Activated CD4-positive, alpha-beta memory T cell treated with anti-CD3 and anti-CD28 coated beads for 36 hours (primary cell): Measurements from ENCODE around the gene TEX101. TPM values are rescaled to one million over a fixed set of nuclear protein-coding genes. Genes with fewer than 3 reads are reported as not detected.

Experiments
- CTCF ChIA-PET: fragments of 350-600 bp; sonication (Branson Sonifier 250); formaldehyde crosslinking; loops from one replicate; lab custom pipeline; 2021; ENCODE audit warnings: antibody characterized with exemption, inconsistent platforms; lab: Charles Lee
- POLR2A ChIA-PET: fragments of 350-600 bp; sonication (Branson Sonifier 250); formaldehyde crosslinking; loops from one replicate; lab custom pipeline; 2021; ENCODE audit warnings: antibody characterized with exemption; lab: Charles Lee
- DNase-seq: peaks from one replicate; pipeline ENCODE4 v3.0.0-alpha.2; 2020
- H3K27ac Mint-ChIP-seq: one replicate; pipeline ENCODE4 v1.8.0; 2021; ENCODE audit warnings: mixed read lengths
- H3K27me3 Mint-ChIP-seq: one replicate; pipeline ENCODE4 v1.8.0; 2021; ENCODE audit warnings: mixed read lengths
- H3K36me3 Mint-ChIP-seq: one replicate; pipeline ENCODE4 v1.8.0; 2021; ENCODE audit warnings: mixed read lengths
- H3K4me1 Mint-ChIP-seq: one replicate; pipeline ENCODE4 v1.8.0; 2021; ENCODE audit warnings: low read depth, mixed read lengths
- H3K4me3 Mint-ChIP-seq: one replicate; pipeline ENCODE4 v1.8.0; 2021; ENCODE audit warnings: mild to moderate bottlenecking, mixed read lengths
- H3K9me3 Mint-ChIP-seq: one replicate; pipeline ENCODE4 v1.8.0; 2021; ENCODE audit warnings: mixed read lengths
- intact Hi-C: fragments of 100-400 bp; cut with micrococcal nuclease; formaldehyde crosslinking; loops from one replicate; pipeline ENCODE4 v1.15.1; 2023
- total RNA-seq, 2 experiments: library from RNA; stranded (reverse); gene quantifications; one replicate each; pipeline ENCODE4 v1.2.3, GENCODE V29; 2021

The TEX101 gene
- total RNA-seq, 2 experiments from 2014 or later = not detected

- Mint-ChIP-seq H3K27me3 (no peaks in the 10 kb centered on the region), H3K9me3 (no peaks in the 10 kb centered on the region), H3K27ac (no peak overlapping the region), H3K36me3 (no peaks in the 10 kb centered on the region), H3K4me3 (no peak overlapping the region), H3K4me1 (peaks cover 9% of the 10 kb centered on the region)
- CTCF ChIA-PET = interaction anchor here (1.6 kb wide), 1 partner anchor 68 kb away, joined by 3 read pairs; no protein-coding TSS in a partner anchor
- no peak for DNase-seq
- intact Hi-C loops = no loop called here
- POLR2A ChIA-PET = no interaction called here
Observed at GRCh38 chr19:43452582-43452981, 37.9 kb downstream of the TEX101 start.

DNA sequence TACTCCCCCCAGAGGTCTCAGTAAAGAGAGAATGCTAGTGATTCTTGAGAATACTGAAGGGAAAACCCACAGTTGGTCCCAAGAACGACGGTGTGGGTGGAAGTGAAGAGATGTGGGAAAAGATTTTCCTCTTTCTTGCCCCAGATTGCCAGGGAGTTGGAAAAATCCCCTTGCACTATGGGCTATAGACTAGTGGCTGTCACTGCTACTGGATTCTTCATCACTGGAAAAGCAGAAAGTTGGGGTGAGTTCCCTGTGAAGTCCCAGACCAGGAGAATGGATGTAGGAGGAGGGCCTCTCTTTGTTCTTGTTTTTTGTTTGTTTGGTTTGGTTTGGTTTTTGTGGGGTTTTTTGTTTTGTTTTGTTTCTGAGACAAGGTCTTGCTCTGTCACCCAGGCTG, 39.3 kb downstream of the TEX101 start:
- no peak for DNase-seq
- Mint-ChIP-seq H3K27ac (no peak overlapping the region), H3K4me1 (peaks cover 10% of the 10 kb centered on the region), H3K9me3 (no peaks in the 10 kb centered on the region), H3K36me3 (no peaks in the 10 kb centered on the region), H3K4me3 (no peak overlapping the region), H3K27me3 (no peaks in the 10 kb centered on the region)
- intact Hi-C loops = no loop called here
- ChIA-PET CTCF (interaction anchor here (0.6 kb wide), 1 partner anchor 22 kb away, joined by 3 read pairs; no protein-coding TSS in a partner anchor), POLR2A (no interaction called here)

GRCh38 chr19:43455321-43456113, 40.8 kb downstream of the TEX101 start:
- intact Hi-C loops = no loop called here
- Mint-ChIP-seq H3K36me3 (no peaks in the 10 kb centered on the region), H3K27me3 (no peaks in the 10 kb centered on the region), H3K4me1 (peaks cover 9% of the 10 kb centered on the region), H3K27ac (no peak overlapping the region), H3K9me3 (no peaks in the 10 kb centered on the region), H3K4me3 (no peak overlapping the region)
- DNase-seq = no peak
- ChIA-PET POLR2A (interaction anchor here (0.6 kb wide), 1 partner anchor 184 kb away, joined by 4 read pairs; no protein-coding TSS in a partner anchor), CTCF (interaction anchor here (1.3 kb wide), 1 partner anchor 64 kb away, joined by 5 read pairs; no protein-coding TSS in a partner anchor)

GRCh38 chr19:43457809-43458208, 43.1 kb downstream of the TEX101 start:
- no peaks in the 10 kb centered on the region for H3K9me3 Mint-ChIP-seq
- no peak overlapping the region for H3K27ac Mint-ChIP-seq
- H3K4me3 Mint-ChIP-seq = no peak overlapping the region
- no peaks in the 10 kb centered on the region for H3K27me3 Mint-ChIP-seq
- intact Hi-C loops = no loop called here
- peaks cover 15% of the 10 kb centered on the region for H3K4me1 Mint-ChIP-seq
- no peaks in the 10 kb centered on the region for H3K36me3 Mint-ChIP-seq
- ChIA-PET CTCF (interaction anchor here (1.6 to 10.3 kb wide), 2 partner anchors 10 to 46 kb away, joined by 4 to 86 read pairs; no protein-coding TSS in a partner anchor), POLR2A (interaction anchor here (0.6 kb wide), 1 partner anchor 10 kb away, joined by 3 read pairs; no protein-coding TSS in a partner anchor)
- DNase-seq = no peak

DNA sequence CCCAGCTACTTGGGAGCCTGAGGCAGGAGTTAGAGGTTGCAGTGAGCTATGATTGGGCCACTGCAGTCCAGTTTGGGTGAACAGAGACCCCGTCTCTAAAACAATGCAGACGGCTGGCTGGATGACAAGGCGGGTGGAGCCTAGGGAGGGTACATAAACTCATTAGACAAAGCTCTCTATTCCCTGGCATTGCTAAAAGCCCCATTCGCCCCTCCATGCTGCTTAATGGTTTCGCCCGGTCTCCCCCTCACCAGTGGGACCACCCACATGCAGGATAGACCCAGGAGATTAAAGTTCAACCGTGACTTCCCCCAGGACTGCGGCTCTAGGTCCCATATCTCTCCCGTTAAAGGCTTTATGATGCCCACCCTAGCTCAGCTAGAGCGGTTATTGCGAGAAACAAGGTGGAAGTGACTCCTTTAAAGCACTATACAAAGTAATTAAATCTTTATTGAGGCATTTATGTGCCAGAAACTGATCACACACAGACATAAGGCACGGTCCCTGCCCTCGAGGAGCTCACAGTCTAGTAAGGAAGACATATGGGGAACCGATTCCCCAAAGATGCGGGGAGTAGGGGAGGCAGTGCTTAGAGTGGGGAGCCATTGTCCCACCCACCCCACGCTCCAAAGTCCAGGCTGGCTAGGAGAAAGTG, 45.8 kb downstream of the TEX101 start:
- no peaks in the 10 kb centered on the region for H3K9me3 Mint-ChIP-seq
- H3K36me3 Mint-ChIP-seq = no peaks in the 10 kb centered on the region
- no peaks in the 10 kb centered on the region for H3K27me3 Mint-ChIP-seq
- no peak overlapping the region for H3K4me3 Mint-ChIP-seq
- intact Hi-C loops = loop anchor here (10.0 kb wide), 1 partner anchor 324 kb away; the partner anchor contains the start of gene KCNN4
- DNase-seq = no peak
- no peak overlapping the region for H3K27ac Mint-ChIP-seq
- ChIA-PET POLR2A (interaction anchor here (0.5 kb wide), 1 partner anchor 119 kb away, joined by 3 read pairs; no protein-coding TSS in a partner anchor), CTCF (interaction anchor here (1.5 to 10.3 kb wide), 2 partner anchors 13 to 59 kb away, joined by 5 to 86 read pairs; no protein-coding TSS in a partner anchor)
- peaks cover 23% of the 10 kb centered on the region for H3K4me1 Mint-ChIP-seq

- no peak overlapping the region for H3K27ac Mint-ChIP-seq
- CTCF ChIA-PET = interaction anchor here (10.3 kb wide), 1 partner anchor 13 kb away, joined by 86 read pairs; no protein-coding TSS in a partner anchor
Observed at GRCh38 chr19:43461303-43461702, 46.6 kb downstream of the TEX101 start.

GRCh38 chr19:43462383-43462782, 47.7 kb downstream of the TEX101 start:
- Mint-ChIP-seq H3K27me3 (no peaks in the 10 kb centered on the region), H3K4me1 (peaks cover 30% of the 10 kb centered on the region), H3K27ac (peak overlapping the region; percentile 36), H3K36me3 (no peaks in the 10 kb centered on the region), H3K4me3 (peak overlapping the region; percentile 90), H3K9me3 (no peaks in the 10 kb centered on the region)
- no peak for DNase-seq
- ChIA-PET CTCF (interaction anchor here (1.3 to 10.3 kb wide), 4 partner anchors 15 to 206 kb away, joined by 5 to 86 read pairs (median 16); no protein-coding TSS in a partner anchor), POLR2A (interaction anchor here (1.0 to 1.8 kb wide), 3 partner anchors 10 to 134 kb away, joined by 3 to 4 read pairs (median 4); partner anchors contain the start of genes IRGQ and ZNF576)
- intact Hi-C loops = loop anchor here (2.0 to 10.0 kb wide), 3 partner anchors 16 to 322 kb away; partner anchors contain the start of genes KCNN4 and ZNF428

More at GRCh38 chr19:43461303-43461702, 46.6 kb downstream of the TEX101 start:
- no peak for DNase-seq
- no peaks in the 10 kb centered on the region for H3K9me3 Mint-ChIP-seq
- no peak overlapping the region for H3K4me3 Mint-ChIP-seq
- peaks cover 27% of the 10 kb centered on the region for H3K4me1 Mint-ChIP-seq
- intact Hi-C loops = loop anchor here (10.0 kb wide), 1 partner anchor 323 kb away; the partner anchor contains the start of gene KCNN4
- POLR2A ChIA-PET = no interaction called here
- no peaks in the 10 kb centered on the region for H3K27me3 Mint-ChIP-seq
- H3K36me3 Mint-ChIP-seq = no peaks in the 10 kb centered on the region

DNA sequence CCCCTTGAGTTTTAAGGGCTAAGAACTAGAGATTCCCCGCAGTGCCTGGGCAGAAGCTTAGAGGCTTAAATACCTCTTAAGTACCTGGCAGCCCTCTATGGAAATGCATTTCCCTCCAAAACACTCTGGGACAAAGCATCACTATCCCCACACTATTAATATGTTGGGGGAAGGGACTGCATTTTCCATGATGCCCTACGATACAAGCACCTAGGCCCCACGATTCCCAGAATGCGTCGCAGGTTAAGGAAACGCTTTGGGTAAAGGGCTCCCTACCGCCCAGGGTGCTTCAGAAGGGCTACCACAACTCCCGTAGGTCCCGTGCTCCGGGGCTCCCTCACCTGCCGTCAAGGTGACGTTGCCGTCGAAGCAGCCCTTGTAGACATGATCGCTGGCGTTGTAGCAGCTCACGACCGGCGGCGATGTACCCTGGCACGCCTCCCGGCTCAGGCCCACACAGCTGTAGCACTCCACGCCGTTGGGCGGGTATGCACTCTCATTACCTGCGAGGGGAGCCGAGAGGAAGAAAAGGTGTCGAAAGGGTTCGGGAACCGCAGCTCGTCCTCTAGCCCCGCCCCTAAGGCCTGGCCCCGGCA, 48.2 kb downstream of the TEX101 start:
- H3K4me1 Mint-ChIP-seq = peaks cover 34% of the 10 kb centered on the region
- DNase-seq = no peak
- H3K27ac Mint-ChIP-seq = peak overlapping the region; percentile 55
- intact Hi-C loops = loop anchor here (1.0 to 10.0 kb wide), 8 partner anchors 12 to 322 kb away; partner anchors contain the start of genes KCNN4, PHLDB3, ZNF428 and ZNF575
- no peaks in the 10 kb centered on the region for H3K9me3 Mint-ChIP-seq
- peak overlapping the region; percentile 90 for H3K4me3 Mint-ChIP-seq
- no peaks in the 10 kb centered on the region for H3K36me3 Mint-ChIP-seq
- ChIA-PET POLR2A (interaction anchor here (1.0 to 2.3 kb wide), 5 partner anchors 10 to 134 kb away, joined by 3 to 8 read pairs (median 4); partner anchors contain the start of genes IRGQ, PHLDB3 and ZNF576), CTCF (interaction anchor here (1.0 to 10.3 kb wide), 10 partner anchors 14 to 206 kb away, joined by 3 to 86 read pairs (median 4); partner anchors contain the start of gene ZNF575)
- H3K27me3 Mint-ChIP-seq = no peaks in the 10 kb centered on the region

DNA sequence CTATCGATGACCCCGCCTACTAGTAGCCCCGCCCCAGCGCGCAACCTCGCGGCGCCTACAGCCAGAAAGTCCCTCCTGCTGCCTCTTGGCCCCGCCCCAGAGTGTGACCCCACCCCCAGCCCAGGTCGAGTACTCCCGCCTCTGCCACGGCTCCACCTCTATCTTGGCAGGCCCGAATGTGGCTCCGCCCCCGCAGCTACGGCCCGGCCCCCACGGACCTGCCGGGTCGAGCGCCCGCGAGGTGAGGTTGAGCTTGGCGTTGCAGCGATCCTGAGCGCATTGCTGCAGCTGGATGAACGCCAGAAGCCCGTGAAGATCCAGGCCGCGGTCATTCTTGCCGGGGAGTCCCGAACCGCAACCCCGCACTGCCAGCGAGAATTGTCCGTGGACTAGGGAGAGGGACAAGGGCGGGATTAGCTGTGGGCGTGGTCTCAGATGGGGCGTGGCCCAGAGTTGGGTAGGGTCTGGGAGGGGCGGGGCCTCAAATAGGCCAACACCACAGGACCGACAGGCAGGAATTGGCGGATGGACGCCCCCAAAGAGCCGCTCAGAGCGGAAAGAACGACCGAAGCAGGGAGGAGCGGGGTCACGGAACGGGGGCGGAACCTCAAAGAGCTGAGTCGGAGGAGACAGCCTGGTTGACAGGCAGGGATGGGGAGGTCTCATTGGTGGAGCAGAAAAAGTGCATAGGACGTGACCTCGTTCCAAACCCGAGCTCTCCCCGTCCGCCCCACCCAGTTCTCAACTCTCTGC, 48.9 kb downstream of the TEX101 start:
- intact Hi-C loops = loop anchor here (1.0 to 10.0 kb wide), 8 partner anchors 12 to 321 kb away; partner anchors contain the start of genes KCNN4, PHLDB3, ZNF428 and ZNF575
- peak overlapping the region; percentile 90 for H3K4me3 Mint-ChIP-seq
- ChIA-PET POLR2A (interaction anchor here (0.9 to 2.3 kb wide), 10 partner anchors 9 to 133 kb away, joined by 3 to 8 read pairs (median 4); partner anchors contain the start of genes IRGQ, PHLDB3, ZNF575 and ZNF576), CTCF (interaction anchor here (0.7 to 10.3 kb wide), 12 partner anchors 13 to 205 kb away, joined by 3 to 86 read pairs (median 4); partner anchors contain the start of gene ZNF575)
- H3K27ac Mint-ChIP-seq = peak overlapping the region; percentile 82
- peak; percentile 100 for DNase-seq
- peaks cover 41% of the 10 kb centered on the region for H3K4me1 Mint-ChIP-seq
- no peaks in the 10 kb centered on the region for H3K27me3 Mint-ChIP-seq
- H3K9me3 Mint-ChIP-seq = no peaks in the 10 kb centered on the region
- H3K36me3 Mint-ChIP-seq = no peaks in the 10 kb centered on the region

- no peaks in the 10 kb centered on the region for H3K36me3 Mint-ChIP-seq
- no peaks in the 10 kb centered on the region for H3K9me3 Mint-ChIP-seq
- POLR2A ChIA-PET = interaction anchor here (0.9 to 2.3 kb wide), 8 partner anchors 11 to 132 kb away, joined by 3 to 8 read pairs (median 4); partner anchors contain the start of genes IRGQ, PHLDB3, ZNF575 and ZNF576
- peak overlapping the region; percentile 82 for H3K27ac Mint-ChIP-seq
- no peaks in the 10 kb centered on the region for H3K27me3 Mint-ChIP-seq
- peak overlapping the region; percentile 90 for H3K4me3 Mint-ChIP-seq
- no peak for DNase-seq
- peaks cover 48% of the 10 kb centered on the region for H3K4me1 Mint-ChIP-seq
- CTCF ChIA-PET = interaction anchor here (0.7 to 10.3 kb wide), 9 partner anchors 16 to 204 kb away, joined by 3 to 86 read pairs (median 4); no protein-coding TSS in a partner anchor
- intact Hi-C loops = loop anchor here (10.0 kb wide), 1 partner anchor 321 kb away; the partner anchor contains the start of gene KCNN4
Observed at GRCh38 chr19:43464134-43464775, 49.6 kb downstream of the TEX101 start.
